GM12801 (cell line): ENCODE results near the gene USP14.

Experiments used
- CTCF ChIP-seq: IDR thresholded peaks from one replicate; pipeline ENCODE4 v1.5.1; 2011; ENCODE audit warnings: control low read depth; ENCODE audit not compliant: insufficient read length; ENCODE audit errors: extremely low read depth

Gene USP14

DNA sequence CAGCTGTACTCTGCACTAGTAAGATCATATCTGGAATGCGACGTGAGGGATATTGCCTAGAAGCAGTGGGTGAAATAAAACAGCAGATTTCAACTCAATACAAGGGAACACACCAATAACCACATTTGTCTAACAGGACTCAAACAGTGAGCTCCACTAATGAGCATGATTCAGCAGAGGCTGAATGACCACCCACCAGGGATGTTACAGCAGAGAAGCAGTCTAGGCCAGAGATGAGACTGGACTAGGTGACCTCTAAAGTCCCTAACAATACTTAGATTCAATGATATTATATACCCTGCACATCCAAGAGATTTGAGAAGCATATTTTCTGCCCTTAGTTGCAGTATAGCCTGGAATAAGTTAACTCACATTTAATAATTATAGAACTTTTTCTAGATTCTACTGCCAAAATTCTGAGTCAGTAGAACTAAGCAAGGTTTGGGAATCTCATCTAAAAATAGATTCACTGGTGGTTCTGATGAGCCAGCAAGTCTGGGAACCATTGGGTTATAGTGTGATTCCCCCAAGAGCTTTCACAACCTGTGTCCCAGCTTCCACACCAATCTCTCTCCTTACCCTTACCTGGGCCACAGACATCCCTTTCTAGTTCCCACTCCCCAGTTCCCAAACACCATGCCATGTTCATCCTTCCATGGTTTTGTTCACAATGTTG, 103.2 kb downstream of the USP14 start:
- TF ChIP-seq CTCF = no peak
